ENCODE measurements around the gene PNPLA7.
"Not testable (repeated sequence)": the region's sequence is repeated elsewhere in the genome, so short reads cannot be mapped to it uniquely, and the experiment has no call there.

PNPLA7 gene

DNA sequence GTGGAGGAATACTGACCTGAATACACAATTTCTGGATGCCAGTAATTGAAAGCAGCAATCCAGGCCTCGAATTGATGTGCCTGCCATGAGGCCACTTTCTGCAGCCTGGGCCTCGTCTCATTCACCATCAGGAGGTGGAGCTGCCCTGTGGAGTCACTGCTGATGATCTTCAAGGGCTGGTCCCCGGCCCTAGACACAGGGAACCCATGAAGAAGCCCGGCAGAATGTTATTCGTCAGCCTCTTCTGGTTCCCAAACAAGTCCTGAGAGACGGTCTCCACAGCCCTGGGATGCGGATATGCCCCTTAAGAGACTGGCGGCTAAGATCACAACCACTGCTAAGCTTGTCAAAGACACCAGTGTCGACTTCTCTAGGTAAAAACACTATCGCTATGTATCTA, 24.0 kb upstream of the PNPLA7 start:
- no peak for DNase-seq

GRCh38 chr9:137570566-137570965, 20.4 kb upstream of the PNPLA7 start:
- no peak for DNase-seq

- DNase-seq, result no peak
Measured at GRCh38 chr9:137569609-137570203, 19.5 kb upstream of the PNPLA7 start.

DNA sequence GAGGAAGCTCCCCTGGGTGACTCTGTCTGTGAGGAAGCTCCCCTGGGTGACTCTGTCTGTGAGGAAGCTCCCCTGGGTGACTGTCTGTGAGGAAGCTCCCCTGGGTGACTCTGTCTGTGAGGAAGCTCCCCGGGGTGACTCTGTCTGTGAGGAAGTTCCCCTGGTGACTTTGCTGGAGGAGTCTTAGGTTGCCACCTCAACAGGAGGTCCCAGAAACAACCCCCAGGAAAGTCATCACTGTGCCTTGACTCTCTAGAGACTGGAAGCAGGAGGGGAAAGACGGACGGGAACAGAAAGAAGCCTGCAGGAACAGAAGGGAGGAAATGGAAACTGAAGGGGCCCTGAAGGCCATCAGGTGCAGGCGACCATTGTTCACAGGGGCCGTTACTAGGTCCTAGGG, 18.2 kb upstream of the PNPLA7 start:
- not testable (repeated sequence) for DNase-seq

DNA sequence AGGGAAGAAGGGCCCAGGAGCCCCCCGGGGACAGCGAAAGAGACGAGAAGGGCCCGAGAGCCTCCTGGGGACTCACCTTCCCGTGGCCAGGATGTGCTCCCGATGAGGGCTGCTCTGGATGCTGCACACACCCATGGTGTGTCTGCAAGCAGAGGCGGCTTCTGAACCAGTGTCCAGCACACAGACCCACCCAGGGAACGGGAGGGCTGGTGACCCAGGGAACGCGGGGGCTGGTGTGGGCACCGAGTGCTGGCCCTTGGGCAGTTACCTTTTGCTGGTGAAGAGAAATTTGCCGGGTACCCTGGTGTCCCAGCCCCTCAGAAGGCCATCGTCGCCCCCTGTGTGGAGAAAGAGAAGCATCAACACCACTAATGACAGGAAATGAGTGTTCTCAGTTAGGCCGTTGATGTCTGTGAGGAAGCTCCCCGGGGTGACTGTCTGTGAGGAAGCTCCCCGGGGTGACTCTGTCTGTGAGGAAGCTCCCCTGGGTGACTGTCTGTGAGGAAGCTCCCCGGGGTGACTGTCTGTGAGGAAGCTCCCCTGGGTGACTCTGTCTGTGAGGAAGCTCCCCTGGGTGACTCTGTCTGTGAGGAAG, 14.7 kb upstream of the PNPLA7 start:
- DNase-seq, result no peak

DNA sequence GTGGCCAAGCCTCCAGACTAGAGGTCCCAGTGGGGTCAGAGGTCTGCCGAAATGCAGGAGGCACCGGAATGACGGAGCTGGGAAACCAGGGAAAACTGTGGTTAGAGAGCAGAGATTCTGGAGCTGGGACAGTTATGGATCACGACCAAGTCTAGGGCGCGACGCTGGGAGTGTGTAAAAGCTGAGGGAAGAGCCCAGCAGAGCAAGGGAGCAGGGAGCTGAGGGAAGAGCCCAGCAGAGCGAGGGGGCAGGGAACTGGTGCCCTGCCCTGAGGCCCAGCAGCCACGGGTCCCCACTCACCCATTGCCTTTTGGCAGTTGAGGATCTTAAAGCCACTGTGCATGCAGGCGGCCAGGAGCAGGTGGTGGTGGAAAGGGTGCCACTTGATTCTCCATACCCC, 13.9 kb upstream of the PNPLA7 start:
- DNase-seq, result no peak

- no peak for DNase-seq
Measured at GRCh38 chr9:137558127-137558526, 7.9 kb upstream of the PNPLA7 start.

DNA sequence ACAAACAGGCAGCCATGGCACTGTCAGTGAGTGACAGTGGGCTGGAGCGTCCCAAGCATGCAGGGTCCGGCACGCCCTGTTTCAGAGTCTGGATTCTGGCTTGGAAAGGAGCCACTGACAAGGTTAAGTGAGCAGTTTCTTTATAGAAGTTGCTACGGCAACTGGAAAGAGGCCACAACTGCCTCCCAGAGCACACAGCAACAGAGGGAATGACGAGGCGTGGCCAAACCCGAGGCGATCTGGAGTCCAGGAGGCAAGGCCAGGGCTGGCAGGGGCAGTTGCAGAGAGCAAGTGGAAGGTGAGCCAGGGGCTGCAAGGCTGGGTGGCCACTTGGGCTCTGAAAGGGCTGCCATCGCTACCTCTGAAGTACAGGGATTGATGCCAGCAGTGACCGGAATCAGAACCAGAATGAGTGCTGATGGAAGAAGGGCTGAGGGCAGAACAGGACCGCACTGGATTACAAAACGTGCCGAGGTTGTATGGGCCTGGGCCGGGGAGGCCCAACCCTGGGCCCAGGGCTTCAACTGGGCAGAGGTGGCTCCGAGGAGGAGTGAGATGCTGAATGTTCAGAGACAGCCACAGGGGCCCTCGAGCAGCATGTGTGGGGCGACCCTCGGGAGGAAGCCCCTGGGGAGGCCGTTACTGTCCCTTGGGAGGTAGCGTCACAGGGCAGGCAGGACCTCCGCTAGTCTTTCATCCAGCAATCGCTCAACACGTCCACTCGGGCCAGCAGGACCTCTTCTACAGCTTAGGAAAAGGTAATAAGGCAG, 6.1 kb upstream of the PNPLA7 start:
- DNase-seq, result no peak

DNA sequence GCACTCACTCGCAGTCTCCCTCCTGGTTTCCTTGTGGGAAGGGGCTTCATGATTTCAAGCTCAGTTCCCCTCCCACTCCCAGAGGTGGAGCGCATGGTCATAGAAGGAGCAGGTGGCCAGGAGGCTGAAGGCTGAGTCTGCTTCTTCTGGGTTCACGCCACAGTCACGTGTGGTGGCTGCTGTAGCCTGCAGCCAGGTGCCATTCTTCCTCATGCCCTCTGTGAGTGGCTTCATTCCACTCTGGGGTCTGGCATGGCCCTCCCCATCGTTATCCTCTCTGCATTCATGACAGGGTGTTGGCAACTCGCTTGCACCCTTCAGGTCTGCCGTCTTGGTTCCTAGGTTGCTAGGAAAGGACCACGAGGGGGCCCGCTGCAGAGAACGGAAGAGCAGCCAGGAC, 5.0 kb upstream of the PNPLA7 start:
- DNase-seq, result no peak

GRCh38 chr9:137554349-137554748, 4.1 kb upstream of the PNPLA7 start:
- no peak for DNase-seq

GRCh38 chr9:137553654-137554053, 3.5 kb upstream of the PNPLA7 start:
- DNase-seq, result not testable (repeated sequence)

- no peak for DNase-seq
Measured at GRCh38 chr9:137552022-137552768, 2.0 kb upstream of the PNPLA7 start.

DNA sequence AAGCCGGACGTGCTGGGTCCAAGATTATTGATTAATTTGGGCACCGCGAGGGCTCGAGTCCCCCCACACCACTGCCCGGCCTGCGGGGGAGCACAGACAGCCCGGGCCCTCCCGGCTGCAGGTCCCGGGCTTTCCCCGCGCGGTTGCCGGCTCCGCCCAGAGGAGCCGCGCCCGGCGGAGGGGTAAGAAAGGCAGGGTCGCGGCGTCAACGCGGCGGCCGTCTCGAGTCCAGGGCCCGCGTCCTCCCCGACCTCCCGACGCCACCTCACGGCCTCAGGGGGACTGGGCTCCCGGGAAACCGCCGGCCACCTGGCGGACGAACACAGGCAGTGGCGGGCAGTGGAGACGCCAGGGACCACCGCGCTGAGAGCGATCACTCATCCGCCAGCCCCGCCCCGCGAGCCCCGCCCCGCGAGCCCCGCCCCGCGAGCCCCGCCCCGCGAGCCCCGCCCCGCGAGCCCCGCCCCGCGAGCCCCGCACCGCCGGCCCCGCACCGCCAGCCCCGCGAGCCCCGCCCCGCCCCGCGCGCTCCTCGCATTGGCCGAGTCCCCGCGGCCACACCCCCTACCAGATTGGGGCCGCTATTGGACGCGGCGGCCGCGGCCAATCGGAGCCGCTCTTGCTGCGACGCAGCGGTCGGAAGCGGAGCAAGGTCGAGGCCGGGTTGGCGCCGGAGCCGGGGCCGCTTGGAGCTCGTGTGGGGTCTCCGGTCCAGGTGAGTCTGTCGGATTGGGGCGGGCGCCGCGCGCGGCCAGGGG, 1.2 kb upstream of the PNPLA7 start, which contains the start of gene MRPL41:
MRPL41 (plus strand) TSS at position 616 of the 758 bp plus-strand sequence. CDS start 203 bp downstream, outside the sequence.
- peak; percentile 28 for DNase-seq

DNA sequence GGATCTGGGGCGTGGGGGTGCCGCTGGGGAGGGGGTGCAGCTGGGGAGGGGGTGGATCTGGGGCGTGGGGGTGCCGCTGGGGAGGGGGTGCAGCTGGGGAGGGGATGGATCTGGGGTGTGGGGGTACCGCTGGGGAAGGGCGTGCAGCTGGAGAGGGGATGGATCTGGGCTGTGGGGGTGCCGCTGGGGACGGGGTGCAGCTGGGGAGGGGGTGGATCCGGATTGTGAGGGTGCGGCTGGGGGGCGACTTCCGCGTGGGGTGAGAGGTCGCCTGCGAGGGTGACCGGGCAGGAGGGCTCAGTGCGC, 709 bp upstream of the PNPLA7 start:
- DNase-seq, result not testable (repeated sequence)

GRCh38 chr9:137547687-137548543, 2.3 kb downstream of the PNPLA7 start:
- DNase-seq, result no peak

DNA sequence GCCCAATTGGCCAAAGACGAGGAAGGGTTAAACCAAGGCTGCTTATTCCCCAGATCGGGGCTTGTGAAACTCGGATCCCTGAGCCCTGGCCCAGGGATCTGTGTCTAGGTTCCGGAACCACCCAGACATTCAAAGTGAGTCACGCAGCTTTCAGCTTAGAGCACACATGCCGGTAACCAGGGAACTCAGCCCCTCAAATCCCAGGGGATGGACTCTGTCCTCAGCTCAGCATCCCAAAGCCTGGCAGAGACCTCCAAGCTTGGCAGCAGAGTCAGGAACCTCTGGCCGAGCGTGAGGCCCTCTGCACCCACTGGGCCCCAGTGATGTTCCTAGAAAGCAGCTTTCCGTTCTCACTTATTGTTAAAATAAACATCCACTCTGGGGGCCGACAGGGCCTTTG, 5.1 kb downstream of the PNPLA7 start:
- DNase-seq, result no peak

DNA sequence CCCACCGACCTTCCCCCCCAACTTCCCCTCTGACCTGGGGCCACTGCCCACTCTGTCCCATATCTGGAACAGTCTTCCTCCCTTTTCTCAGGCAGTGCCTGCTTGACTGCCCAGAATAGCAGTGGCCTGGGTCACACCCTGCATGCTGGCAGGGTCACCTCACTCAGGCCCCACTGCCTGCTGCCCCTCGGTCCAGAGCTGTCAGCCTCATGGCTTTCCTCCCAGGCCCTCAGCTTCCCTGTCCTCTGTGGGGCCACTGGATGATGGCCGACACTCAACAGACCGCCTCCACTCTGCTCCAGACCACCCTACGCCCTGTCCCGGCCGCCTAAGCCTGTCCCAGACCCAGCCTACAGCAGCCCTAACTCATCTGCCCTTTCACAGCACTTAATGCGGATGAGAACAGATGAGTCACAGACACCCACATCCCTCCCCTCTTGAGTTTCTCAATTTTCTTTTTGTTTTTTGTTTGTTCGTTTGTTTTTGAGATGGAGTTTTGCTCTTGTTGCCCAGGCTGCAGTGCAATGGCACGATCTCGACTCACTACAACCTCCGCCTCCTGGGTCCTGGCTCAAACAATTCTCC, 5.9 kb downstream of the PNPLA7 start:
- DNase-seq, result no peak

DNA sequence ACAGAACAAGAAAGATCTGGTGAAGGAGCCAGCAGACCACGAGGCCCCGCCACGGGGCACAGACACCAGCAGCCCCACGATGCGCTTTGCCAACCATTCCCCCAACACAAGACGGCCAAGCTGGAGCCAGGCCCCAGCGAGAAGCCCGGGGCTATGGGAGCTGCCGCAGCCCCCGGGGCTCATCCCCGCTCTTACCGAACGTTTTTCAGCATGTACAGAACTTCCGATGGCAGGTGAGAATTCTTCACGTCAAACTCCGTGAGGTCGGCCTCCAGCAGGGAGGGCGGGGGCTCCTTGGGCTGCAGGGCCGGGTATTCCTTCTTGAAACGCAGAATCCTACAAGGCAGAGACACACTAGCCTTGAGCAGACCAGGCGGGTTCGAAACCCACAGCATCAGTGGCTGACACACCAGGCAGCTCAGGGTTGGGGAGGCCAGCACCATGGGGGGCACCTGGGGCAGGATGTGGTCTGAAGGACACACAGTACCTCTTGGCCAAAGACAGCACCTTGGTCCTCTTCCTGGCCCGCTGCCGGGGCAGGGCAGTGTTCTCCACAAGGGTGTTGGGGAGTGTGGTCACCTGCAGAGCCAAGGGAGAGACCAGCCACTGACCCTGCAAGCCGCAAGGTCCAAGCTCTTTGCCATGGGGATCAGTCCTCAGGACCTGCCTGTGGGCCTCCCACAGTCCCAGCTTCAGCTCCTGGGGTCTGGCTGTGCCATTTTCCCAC, 6.8 kb downstream of the PNPLA7 start:
- DNase-seq, result no peak

DNA sequence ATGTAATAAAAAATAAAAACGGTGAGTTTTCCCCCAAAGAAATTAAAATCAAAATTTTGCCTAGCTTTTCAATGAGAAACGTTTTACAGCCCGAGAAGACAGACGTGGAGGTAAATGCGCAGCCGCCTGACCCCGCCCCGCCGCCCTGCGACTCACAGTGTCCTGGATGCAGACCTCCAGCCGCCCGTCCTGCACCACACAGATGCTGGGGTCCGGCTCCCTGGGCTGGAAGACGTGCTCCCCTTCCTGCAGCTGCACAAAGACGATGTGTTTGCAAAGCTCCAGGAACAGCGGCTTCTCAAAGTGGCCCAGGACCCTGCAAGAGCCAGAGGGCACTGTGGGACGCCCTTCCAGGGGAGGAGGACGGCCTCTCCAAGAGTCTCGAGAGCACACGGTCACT, 7.7 kb downstream of the PNPLA7 start:
- DNase-seq, result no peak

DNA sequence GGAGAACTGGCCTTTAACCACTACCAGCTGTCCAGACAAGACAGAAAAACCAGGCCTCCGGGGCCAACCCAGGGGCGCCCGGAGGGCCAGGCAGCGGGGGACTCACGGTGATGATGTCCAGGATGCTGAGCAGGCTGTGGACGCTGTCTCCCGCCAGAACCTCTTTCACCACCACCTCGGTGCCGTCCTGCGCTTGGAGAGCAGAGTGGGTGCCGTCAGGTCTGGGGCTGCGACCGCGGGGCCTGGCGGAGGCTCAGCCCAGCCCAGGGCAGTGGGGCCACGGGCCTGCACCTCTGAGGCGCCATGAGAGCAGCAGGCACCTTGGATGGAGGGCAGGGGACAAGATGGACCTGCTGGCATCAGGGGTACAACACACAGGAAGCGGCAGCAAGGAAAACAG, 9.7 kb downstream of the PNPLA7 start:
- no peak for DNase-seq

- DNase-seq, result no peak
Measured at GRCh38 chr9:137538058-137538457, 12.1 kb downstream of the PNPLA7 start.

Data from NCI-H526 treated with DMSO at 0.1 percent for 48 hours (cell line).